ENCODE data around the gene DACT2. TPM values are rescaled to one million over a fixed set of nuclear protein-coding genes. Genes with fewer than 3 reads are reported as not detected.
A peak's percentile ranks its signal among the peaks of the same experiment; 100 is the strongest.

The DACT2 gene
- total RNA-seq, 1 experiment from 2014 or later, result not detected

DNA sequence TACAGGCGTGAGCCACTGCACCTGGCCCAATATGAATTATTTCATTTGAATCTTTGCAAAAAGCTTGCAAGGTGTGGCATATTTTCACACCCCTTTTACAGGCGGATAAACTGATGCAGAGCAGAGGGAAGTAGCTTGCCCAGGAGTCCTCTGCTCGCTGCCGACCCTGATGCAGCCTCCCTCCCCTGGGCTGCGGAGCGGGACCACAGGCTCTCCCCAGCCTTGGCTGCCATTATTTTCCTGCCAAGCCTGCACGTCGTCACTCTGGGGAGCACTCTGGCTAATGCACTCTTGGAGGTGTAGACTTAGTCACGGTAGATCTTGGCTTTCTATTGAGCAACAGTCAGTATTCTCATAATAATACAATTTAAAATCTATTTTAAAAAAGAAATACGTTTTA, 34.8 kb upstream of the DACT2 start:
- in situ Hi-C loops (cut with HindIII; ENCODE audit: low sequenced_read_pairs), result no loop called here
- no peak for DNase-seq (ENCODE audit: low spot score)

- DNase-seq (ENCODE audit: low spot score), result no peak
- in situ Hi-C loops (cut with HindIII; ENCODE audit: low sequenced_read_pairs), result no loop called here
Observed at GRCh38 chr6:168353041-168353440, 33.5 kb upstream of the DACT2 start.

- in situ Hi-C loops (cut with HindIII; ENCODE audit: low sequenced_read_pairs), result no loop called here
- peak; percentile 28 for DNase-seq (ENCODE audit: low spot score)
Observed at GRCh38 chr6:168352096-168352495, 32.5 kb upstream of the DACT2 start.

DNA sequence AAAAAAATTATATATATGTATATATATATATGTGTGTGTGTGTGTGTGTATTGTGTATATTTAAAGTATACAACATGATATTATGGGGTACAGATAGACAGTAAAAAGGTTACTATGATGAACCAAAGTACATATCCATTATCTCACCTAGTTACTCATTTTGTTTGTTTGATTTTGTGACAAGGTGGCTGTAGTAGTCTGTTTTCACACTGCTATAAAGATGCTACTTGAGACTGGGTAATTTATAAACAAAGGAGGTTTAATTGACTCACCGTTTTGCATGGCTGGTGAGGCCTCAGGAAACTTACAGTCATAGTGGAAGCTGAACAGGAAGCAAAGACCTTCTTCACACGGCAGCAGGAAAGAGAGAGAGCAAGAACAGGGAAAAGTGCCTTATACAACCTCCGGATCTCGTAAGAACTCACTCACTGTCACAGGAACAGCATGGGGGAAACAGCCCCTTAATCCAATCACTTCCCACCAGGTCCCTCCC, 30.2 kb upstream of the DACT2 start:
- in situ Hi-C loops (cut with HindIII; ENCODE audit: low sequenced_read_pairs), result no loop called here

GRCh38 chr6:168348186-168348585, 28.6 kb upstream of the DACT2 start:
- in situ Hi-C loops (cut with HindIII; ENCODE audit: low sequenced_read_pairs), result no loop called here
- DNase-seq (ENCODE audit: low spot score), result no peak

More for the DNA sequence above, 30.2 kb upstream of the DACT2 start:
- DNase-seq (ENCODE audit: low spot score), result no peak

- no peak for DNase-seq (ENCODE audit: low spot score)
Observed at GRCh38 chr6:168347615-168348014, 28.0 kb upstream of the DACT2 start.

DNA sequence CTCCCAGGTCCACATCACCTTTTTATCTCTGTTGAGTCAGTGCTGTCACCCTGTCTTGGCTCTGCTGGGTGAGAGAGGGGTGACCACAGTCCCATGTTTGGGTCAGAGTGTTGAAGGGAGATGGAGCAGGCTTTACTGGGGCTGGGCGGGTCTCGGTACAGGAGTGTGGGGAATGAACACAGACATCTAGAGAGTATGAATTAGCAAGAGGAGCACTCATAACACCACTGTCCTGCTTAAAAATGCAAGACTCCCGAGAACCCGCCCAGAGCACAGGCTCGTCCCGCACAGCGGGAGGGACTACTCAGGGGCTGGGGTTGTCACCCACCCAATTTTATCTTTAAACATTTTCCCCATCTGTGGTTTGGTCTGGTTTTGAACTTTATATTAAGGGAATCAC, 27.5 kb upstream of the DACT2 start:
- in situ Hi-C loops (cut with HindIII; ENCODE audit: low sequenced_read_pairs), result no loop called here
- DNase-seq (ENCODE audit: low spot score), result no peak

More at GRCh38 chr6:168347615-168348014, 28.0 kb upstream of the DACT2 start:
- in situ Hi-C loops (cut with HindIII; ENCODE audit: low sequenced_read_pairs), result no loop called here

- in situ Hi-C loops (cut with HindIII; ENCODE audit: low sequenced_read_pairs), result no loop called here
- DNase-seq (ENCODE audit: low spot score), result no peak
Observed at GRCh38 chr6:168345896-168346754, 26.5 kb upstream of the DACT2 start.

DNA sequence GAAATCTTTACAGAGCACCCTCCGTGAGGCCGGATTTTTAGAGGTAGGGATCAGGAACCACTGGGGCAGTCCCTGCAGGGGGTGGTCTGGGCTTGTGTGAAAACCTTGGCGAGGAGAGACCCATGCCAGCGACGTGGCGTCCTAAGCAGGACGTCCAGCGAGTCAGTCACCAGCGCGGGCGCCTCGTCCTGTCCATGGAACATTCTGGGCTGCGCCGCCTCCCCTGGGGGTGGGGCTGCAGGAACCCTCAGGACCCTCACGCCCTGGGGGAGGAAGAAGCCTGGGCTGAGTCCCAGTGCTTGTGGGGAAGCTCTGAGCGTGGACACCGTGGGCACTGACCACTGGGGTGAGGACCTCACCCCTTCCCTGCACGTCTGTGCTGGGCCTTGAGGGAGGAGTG, 25.7 kb upstream of the DACT2 start:
- no peak for DNase-seq (ENCODE audit: low spot score)
- in situ Hi-C loops (cut with HindIII; ENCODE audit: low sequenced_read_pairs), result no loop called here

DNA sequence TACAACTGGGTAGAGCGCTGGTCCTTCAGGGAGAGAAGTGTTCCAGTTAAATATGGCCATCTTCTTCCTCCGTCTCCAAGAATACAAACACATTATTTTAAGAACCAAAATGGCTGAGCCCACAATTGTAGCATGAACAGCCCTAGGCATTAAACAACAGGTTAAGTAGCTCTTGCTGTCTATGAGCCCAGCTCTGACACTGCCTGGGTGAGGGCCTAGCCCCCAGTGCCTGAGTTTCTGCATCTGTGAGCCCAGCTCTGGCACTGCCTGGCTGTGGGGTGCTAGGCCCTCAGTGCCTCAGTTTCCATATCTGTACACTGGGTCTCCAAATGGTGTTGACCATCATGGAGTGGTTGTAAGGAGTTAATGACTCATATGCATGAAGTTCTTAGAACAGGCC, 24.8 kb upstream of the DACT2 start:
- no peak for DNase-seq (ENCODE audit: low spot score)
- in situ Hi-C loops (cut with HindIII; ENCODE audit: low sequenced_read_pairs), result no loop called here

- in situ Hi-C loops (cut with HindIII; ENCODE audit: low sequenced_read_pairs), result no loop called here
- DNase-seq (ENCODE audit: low spot score), result no peak
Observed at GRCh38 chr6:168343239-168344150, 23.9 kb upstream of the DACT2 start.

DNA sequence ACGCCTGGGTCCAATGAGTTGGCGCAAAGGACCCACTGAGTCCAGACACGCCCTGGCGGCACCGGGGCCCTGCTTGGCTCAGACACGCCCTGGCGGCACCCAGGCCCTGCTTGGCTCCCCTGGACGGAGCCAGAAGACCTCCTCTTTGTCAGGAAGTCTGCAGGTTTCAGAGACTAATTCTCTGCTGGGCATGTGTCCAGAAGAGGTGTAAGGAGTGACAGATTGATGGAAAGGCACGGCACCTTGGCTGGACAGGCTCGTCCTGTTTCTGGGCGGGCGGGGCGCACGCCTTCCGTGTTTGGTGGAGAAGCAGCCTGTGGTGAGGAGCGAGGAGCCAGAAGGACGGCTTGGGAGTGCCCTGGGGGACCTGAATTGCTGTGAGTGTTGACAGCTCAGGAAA, 23.1 kb upstream of the DACT2 start:
- DNase-seq (ENCODE audit: low spot score), result no peak
- in situ Hi-C loops (cut with HindIII; ENCODE audit: low sequenced_read_pairs), result no loop called here

- in situ Hi-C loops (cut with HindIII; ENCODE audit: low sequenced_read_pairs), result no loop called here
- no peak for DNase-seq (ENCODE audit: low spot score)
Observed at GRCh38 chr6:168341280-168341900, 21.8 kb upstream of the DACT2 start.

GRCh38 chr6:168340819-168341218, 21.2 kb upstream of the DACT2 start:
- no peak for DNase-seq (ENCODE audit: low spot score)
- in situ Hi-C loops (cut with HindIII; ENCODE audit: low sequenced_read_pairs), result no loop called here

- no peak for DNase-seq (ENCODE audit: low spot score)
- in situ Hi-C loops (cut with HindIII; ENCODE audit: low sequenced_read_pairs), result no loop called here
Observed at GRCh38 chr6:168338777-168339176, 19.2 kb upstream of the DACT2 start.

GRCh38 chr6:168336967-168337366, 17.4 kb upstream of the DACT2 start:
- in situ Hi-C loops (cut with HindIII; ENCODE audit: low sequenced_read_pairs), result no loop called here
- no peak for DNase-seq (ENCODE audit: low spot score)

- in situ Hi-C loops (cut with HindIII; ENCODE audit: low sequenced_read_pairs), result no loop called here
- DNase-seq (ENCODE audit: low spot score), result no peak
Observed at GRCh38 chr6:168333989-168334388, 14.4 kb upstream of the DACT2 start.

- in situ Hi-C loops (cut with HindIII; ENCODE audit: low sequenced_read_pairs), result no loop called here
- DNase-seq (ENCODE audit: low spot score), result no peak
Observed at GRCh38 chr6:168333491-168333890, 13.9 kb upstream of the DACT2 start.

DNA sequence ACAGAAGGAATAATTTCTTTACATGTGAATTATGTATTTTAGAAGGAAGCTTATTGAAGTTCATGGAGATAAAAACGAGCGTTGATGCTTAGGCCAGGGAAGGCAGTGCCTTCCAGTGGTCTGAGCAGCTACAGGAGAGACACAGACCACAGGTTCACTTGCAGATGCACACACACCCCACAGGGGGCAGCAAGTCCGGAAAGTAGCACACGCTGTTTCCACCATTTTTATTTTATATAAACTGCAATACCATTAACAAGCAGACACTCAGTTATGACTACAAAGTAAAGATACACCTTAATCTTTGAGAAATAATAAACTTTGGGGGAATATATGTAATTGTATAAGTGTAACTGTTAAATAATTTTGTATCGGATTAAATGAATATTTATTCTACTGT, 13.5 kb upstream of the DACT2 start:
- in situ Hi-C loops (cut with HindIII; ENCODE audit: low sequenced_read_pairs), result no loop called here
- no peak for DNase-seq (ENCODE audit: low spot score)

GRCh38 chr6:168332020-168332419, 12.4 kb upstream of the DACT2 start:
- no peak for DNase-seq (ENCODE audit: low spot score)
- in situ Hi-C loops (cut with HindIII; ENCODE audit: low sequenced_read_pairs), result no loop called here
